Activated CD8-positive, alpha-beta T cell treated with anti-CD3 and anti-CD28 coated beads, Interleukin-2, amount 10 ng/mL, durations not matched to agents 7 days and 5 days (primary cell): ENCODE data around the gene CACNA2D4. TPM values are rescaled to one million over a fixed set of nuclear protein-coding genes. Genes with fewer than 3 reads are reported as not detected.
A peak's percentile ranks its signal among the peaks of the same experiment; 100 is the strongest.

Experiments
- ATAC-seq: fragments of 150-1000 bp; cut with Tn5 transposase; one replicate; pipeline ENCODE4 v1.10.0; 2021; ENCODE audit warnings: moderate library complexity
- CTCF ChIA-PET: fragments of 350-600 bp; sonication (Branson Sonifier 250); formaldehyde crosslinking; loops from one replicate; lab custom pipeline; 2021; ENCODE audit warnings: antibody characterized with exemption; lab: Charles Lee
- POLR2A ChIA-PET: fragments of 350-600 bp; sonication (Branson Sonifier 250); formaldehyde crosslinking; loops from one replicate; lab custom pipeline; 2021; ENCODE audit warnings: antibody characterized with exemption; lab: Charles Lee
- DNase-seq: peaks from one replicate; pipeline ENCODE4 v3.0.0-alpha.2; 2020
- H3K27ac Mint-ChIP-seq: one replicate; pipeline ENCODE4 v1.8.0; 2021; ENCODE audit warnings: mild to moderate bottlenecking, mixed read lengths
- H3K27me3 Mint-ChIP-seq: one replicate; pipeline ENCODE4 v1.8.0; 2021; ENCODE audit warnings: low read depth, mixed read lengths
- H3K36me3 Mint-ChIP-seq: one replicate; pipeline ENCODE4 v1.8.0; 2021; ENCODE audit warnings: low read depth, mixed read lengths
- H3K4me1 Mint-ChIP-seq: one replicate; pipeline ENCODE4 v1.8.0; 2021; ENCODE audit warnings: low read depth, mixed read lengths
- H3K4me3 Mint-ChIP-seq: one replicate; pipeline ENCODE4 v1.8.0; 2021; ENCODE audit warnings: mild to moderate bottlenecking, mixed read lengths
- H3K9me3 Mint-ChIP-seq: one replicate; pipeline ENCODE4 v1.8.0; 2022; ENCODE audit warnings: mixed read lengths; ENCODE audit not compliant: insufficient read depth
- total RNA-seq, 2 experiments: library from RNA; stranded (reverse); gene quantifications; one replicate each; pipeline ENCODE4 v1.2.3, GENCODE V29; 2021

The CACNA2D4 gene
- total RNA-seq, 2 experiments from 2014 or later: 6.8 to 7.0 TPM

GRCh38 chr12:1890810-1891209, 27.6 kb downstream of the CACNA2D4 start:
- ChIA-PET POLR2A (no interaction called here), CTCF (no interaction called here)
- no peak for ATAC-seq

GRCh38 chr12:1890119-1890703, 28.2 kb downstream of the CACNA2D4 start:
- H3K27me3 Mint-ChIP-seq: peaks cover 24% of the 10 kb centered on the region
- DNase-seq: peak; percentile 13
- H3K4me3 Mint-ChIP-seq: no peak overlapping the region
- peaks cover 2% of the 10 kb centered on the region for H3K36me3 Mint-ChIP-seq
- H3K9me3 Mint-ChIP-seq: no peaks in the 10 kb centered on the region
- no peak overlapping the region for H3K27ac Mint-ChIP-seq
- no peak for ATAC-seq
- no peaks in the 10 kb centered on the region for H3K4me1 Mint-ChIP-seq
- CTCF ChIA-PET: no interaction called here
- POLR2A ChIA-PET: no interaction called here

More at GRCh38 chr12:1890810-1891209, 27.6 kb downstream of the CACNA2D4 start:
- DNase-seq: peak; percentile 10
- Mint-ChIP-seq H3K4me3 (no peak overlapping the region), H3K4me1 (no peaks in the 10 kb centered on the region), H3K27me3 (peaks cover 24% of the 10 kb centered on the region), H3K36me3 (peaks cover 2% of the 10 kb centered on the region), H3K27ac (no peak overlapping the region), H3K9me3 (no peaks in the 10 kb centered on the region)

DNA sequence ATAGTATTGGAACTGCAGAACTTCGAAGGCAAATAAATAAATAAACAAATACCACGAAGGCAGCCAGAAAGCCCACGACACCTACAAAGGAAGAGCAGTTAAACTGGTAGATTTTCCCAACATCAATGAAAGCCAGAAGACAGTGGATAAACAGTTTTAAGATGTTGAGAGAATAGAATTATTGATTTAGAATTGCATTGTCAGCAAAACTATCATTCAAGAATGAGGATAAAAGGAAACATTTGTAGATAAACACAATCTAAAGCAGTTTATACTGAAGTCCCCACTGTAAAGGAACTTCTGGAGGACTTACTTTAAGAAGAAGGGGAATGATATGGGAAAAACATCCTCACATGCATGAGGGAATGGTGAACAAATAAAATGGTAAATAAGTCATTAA, 29.5 kb downstream of the CACNA2D4 start:
- Mint-ChIP-seq H3K4me3 (no peak overlapping the region), H3K27ac (no peak overlapping the region), H3K27me3 (peaks cover 19% of the 10 kb centered on the region), H3K4me1 (no peaks in the 10 kb centered on the region), H3K36me3 (peaks cover 2% of the 10 kb centered on the region), H3K9me3 (no peaks in the 10 kb centered on the region)
- ChIA-PET POLR2A (no interaction called here), CTCF (no interaction called here)
- DNase-seq (no peak), ATAC-seq (no peak)

- Mint-ChIP-seq H3K4me3 (no peak overlapping the region), H3K9me3 (no peaks in the 10 kb centered on the region), H3K27ac (no peak overlapping the region), H3K4me1 (no peaks in the 10 kb centered on the region), H3K27me3 (peaks cover 10% of the 10 kb centered on the region), H3K36me3 (peaks cover 2% of the 10 kb centered on the region)
- CTCF ChIA-PET: interaction anchor here (1.3 to 1.6 kb wide), 2 partner anchors 9 to 53 kb away, joined by 3 to 5 read pairs; no protein-coding TSS in a partner anchor
- POLR2A ChIA-PET: no interaction called here
- no peak for ATAC-seq
- peak; percentile 15 for DNase-seq
Measured at GRCh38 chr12:1886396-1887008, 31.9 kb downstream of the CACNA2D4 start.

- CTCF ChIA-PET: no interaction called here
- no peak for DNase-seq
- Mint-ChIP-seq H3K4me1 (no peaks in the 10 kb centered on the region), H3K27me3 (peaks cover 8% of the 10 kb centered on the region), H3K9me3 (no peaks in the 10 kb centered on the region), H3K4me3 (no peak overlapping the region), H3K27ac (no peak overlapping the region), H3K36me3 (no peaks in the 10 kb centered on the region)
- no peak for ATAC-seq
- POLR2A ChIA-PET: no interaction called here
Measured at GRCh38 chr12:1885599-1886245, 32.7 kb downstream of the CACNA2D4 start.

DNA sequence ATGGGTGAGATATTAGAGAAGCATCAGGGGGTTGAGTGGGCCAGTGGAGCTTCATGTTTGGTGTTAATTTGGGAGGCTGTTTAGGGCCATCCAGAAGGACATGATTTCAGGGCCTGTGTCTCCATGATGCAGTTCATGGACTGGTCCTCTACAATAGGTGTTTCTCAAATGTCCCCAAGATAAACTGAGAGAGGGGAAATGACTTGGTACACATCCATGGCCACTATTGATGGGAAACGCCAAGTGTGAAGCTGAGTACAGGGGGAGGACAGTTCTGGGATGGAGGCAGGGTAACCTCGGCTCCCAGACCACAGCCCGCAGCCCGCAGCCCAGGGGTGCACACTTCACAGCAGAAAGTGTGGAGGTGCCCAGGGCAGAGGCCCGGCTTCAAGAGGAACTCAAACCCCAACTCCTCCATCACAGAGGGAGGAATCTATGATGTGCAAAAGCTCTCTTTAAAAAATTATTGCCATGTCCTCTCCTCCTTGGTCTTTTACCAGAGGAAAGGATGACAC, 33.3 kb downstream of the CACNA2D4 start:
- ATAC-seq (no peak), DNase-seq (peak; percentile 5)
- ChIA-PET CTCF (no interaction called here), POLR2A (no interaction called here)
- H3K9me3 Mint-ChIP-seq: no peaks in the 10 kb centered on the region
- H3K27ac Mint-ChIP-seq: no peak overlapping the region
- H3K4me3 Mint-ChIP-seq: no peak overlapping the region
- H3K4me1 Mint-ChIP-seq: no peaks in the 10 kb centered on the region
- H3K27me3 Mint-ChIP-seq: peaks cover 8% of the 10 kb centered on the region
- no peaks in the 10 kb centered on the region for H3K36me3 Mint-ChIP-seq

- H3K27me3 Mint-ChIP-seq: peaks cover 8% of the 10 kb centered on the region
- ChIA-PET POLR2A (no interaction called here), CTCF (no interaction called here)
- H3K4me1 Mint-ChIP-seq: no peaks in the 10 kb centered on the region
- no peak for ATAC-seq
- no peaks in the 10 kb centered on the region for H3K9me3 Mint-ChIP-seq
- DNase-seq: no peak
- no peaks in the 10 kb centered on the region for H3K36me3 Mint-ChIP-seq
- H3K4me3 Mint-ChIP-seq: no peak overlapping the region
- no peak overlapping the region for H3K27ac Mint-ChIP-seq
Measured at GRCh38 chr12:1884651-1885050, 33.8 kb downstream of the CACNA2D4 start.

- Mint-ChIP-seq H3K27me3 (peaks cover 6% of the 10 kb centered on the region), H3K36me3 (no peaks in the 10 kb centered on the region), H3K9me3 (no peaks in the 10 kb centered on the region), H3K4me3 (no peak overlapping the region), H3K27ac (no peak overlapping the region), H3K4me1 (no peaks in the 10 kb centered on the region)
- ChIA-PET POLR2A (no interaction called here), CTCF (no interaction called here)
- DNase-seq (peak; percentile 7), ATAC-seq (no peak)
Measured at GRCh38 chr12:1883513-1883912, 34.9 kb downstream of the CACNA2D4 start.

DNA sequence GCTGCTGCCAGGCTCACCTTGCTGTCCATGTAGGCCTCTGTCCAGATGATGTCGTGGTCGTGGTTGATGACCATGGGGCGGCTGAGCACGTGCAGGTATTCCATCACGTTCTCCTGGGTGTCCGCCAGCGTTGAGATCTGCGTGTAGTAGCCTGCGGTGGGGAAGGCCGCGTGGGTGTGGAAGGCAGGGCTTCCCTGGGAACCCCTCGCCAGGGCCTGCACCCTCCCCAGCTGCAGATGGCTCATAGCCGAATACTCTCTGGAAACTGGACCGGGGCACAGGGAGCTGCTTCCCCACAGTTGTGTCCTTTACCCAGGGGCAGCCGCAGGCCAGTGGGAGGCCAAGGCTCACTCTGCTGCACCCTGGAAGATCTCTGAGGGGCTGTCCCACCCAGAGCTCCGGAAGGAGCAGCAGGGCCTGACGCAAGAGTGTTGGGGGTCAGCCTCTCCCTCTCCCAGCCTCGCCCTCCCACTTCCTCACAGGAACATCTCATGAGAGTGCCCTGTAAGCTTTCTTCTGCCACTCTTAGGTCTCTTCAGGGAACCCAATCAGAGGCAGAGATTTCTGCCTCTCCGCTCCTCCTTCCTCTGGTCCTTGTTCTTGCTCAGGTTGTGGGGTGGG, 35.5 kb downstream of the CACNA2D4 start:
- H3K27me3 Mint-ChIP-seq: peaks cover 5% of the 10 kb centered on the region
- ChIA-PET POLR2A (no interaction called here), CTCF (no interaction called here)
- no peak overlapping the region for H3K4me3 Mint-ChIP-seq
- H3K4me1 Mint-ChIP-seq: no peaks in the 10 kb centered on the region
- H3K27ac Mint-ChIP-seq: no peak overlapping the region
- H3K9me3 Mint-ChIP-seq: no peaks in the 10 kb centered on the region
- no peaks in the 10 kb centered on the region for H3K36me3 Mint-ChIP-seq
- peak; percentile 9 for DNase-seq
- ATAC-seq: no peak

GRCh38 chr12:1882405-1882804, 36.0 kb downstream of the CACNA2D4 start:
- H3K4me3 Mint-ChIP-seq: no peak overlapping the region
- ChIA-PET POLR2A (no interaction called here), CTCF (no interaction called here)
- DNase-seq: peak; percentile 13
- no peaks in the 10 kb centered on the region for H3K36me3 Mint-ChIP-seq
- no peak overlapping the region for H3K27ac Mint-ChIP-seq
- H3K9me3 Mint-ChIP-seq: no peaks in the 10 kb centered on the region
- H3K27me3 Mint-ChIP-seq: no peaks in the 10 kb centered on the region
- no peak for ATAC-seq
- no peaks in the 10 kb centered on the region for H3K4me1 Mint-ChIP-seq

DNA sequence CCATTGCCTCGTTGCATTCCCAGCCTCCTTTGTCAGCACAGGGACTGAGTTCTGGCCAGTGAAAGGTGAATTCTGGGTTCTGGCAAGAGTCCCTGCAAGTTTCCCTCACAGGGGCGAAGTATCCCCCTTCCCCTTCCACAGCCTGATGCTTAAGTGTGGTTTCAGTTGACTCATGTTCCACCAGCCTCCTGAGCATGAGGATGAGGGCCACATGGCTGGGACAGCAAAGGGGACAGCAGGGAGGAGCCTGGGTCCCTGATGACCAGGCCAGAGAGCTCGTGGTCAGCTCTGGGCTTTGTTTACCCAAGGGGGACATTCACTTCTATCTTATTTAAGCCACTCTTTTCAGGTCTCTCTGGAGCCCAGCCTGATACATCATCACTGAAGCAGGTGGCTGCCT, 36.5 kb downstream of the CACNA2D4 start:
- Mint-ChIP-seq H3K27ac (no peak overlapping the region), H3K27me3 (peaks cover 3% of the 10 kb centered on the region), H3K4me1 (no peaks in the 10 kb centered on the region), H3K4me3 (no peak overlapping the region), H3K36me3 (no peaks in the 10 kb centered on the region), H3K9me3 (no peaks in the 10 kb centered on the region)
- ChIA-PET POLR2A (no interaction called here), CTCF (no interaction called here)
- ATAC-seq (no peak), DNase-seq (peak; percentile 14)

DNA sequence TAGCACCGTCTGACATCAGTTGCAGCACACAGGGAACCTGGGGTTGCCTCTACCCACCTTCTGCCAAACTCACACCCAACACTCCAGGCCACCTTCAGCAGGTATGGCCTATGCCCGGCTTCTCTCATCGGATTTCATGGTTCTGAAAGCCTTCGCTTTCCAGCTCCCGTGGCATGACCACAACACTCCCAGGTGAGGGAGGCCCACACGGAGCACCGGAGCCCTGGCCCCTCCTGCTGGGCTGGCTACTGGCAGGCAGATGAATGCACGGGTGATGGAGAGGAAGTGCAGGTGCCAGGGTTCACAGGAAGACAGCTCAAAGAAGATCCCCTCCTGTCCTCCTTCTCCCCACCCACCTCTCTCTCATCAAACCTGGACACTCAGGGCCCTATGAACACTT, 37.2 kb downstream of the CACNA2D4 start:
- ChIA-PET CTCF (no interaction called here), POLR2A (no interaction called here)
- no peak overlapping the region for H3K27ac Mint-ChIP-seq
- H3K36me3 Mint-ChIP-seq: no peaks in the 10 kb centered on the region
- no peaks in the 10 kb centered on the region for H3K4me1 Mint-ChIP-seq
- peaks cover 3% of the 10 kb centered on the region for H3K27me3 Mint-ChIP-seq
- ATAC-seq (no peak), DNase-seq (peak; percentile 9)
- no peaks in the 10 kb centered on the region for H3K9me3 Mint-ChIP-seq
- no peak overlapping the region for H3K4me3 Mint-ChIP-seq
